Mammary epithelial cell (primary cell): Measurements from ENCODE around the gene SCCPDH.

Source experiments
- EZH2 ChIP-seq: IDR thresholded peaks from 2 replicates; pipeline ENCODE4 v1.6.1; 2012; ENCODE audit warnings: low read length, inconsistent platforms, borderline replicate concordance
- TF ChIP-seq, protein P1 (sequence below), 2 donors: IDR thresholded peaks in 1 of 2; conservative IDR thresholded peaks in 1 of 2; 2 replicates each; pipeline ENCODE4 v1.5.1; 2011 to 2012; ENCODE audit warnings: inconsistent platforms in 2 of 2, low read length in 2 of 2, mild to moderate bottlenecking in 2 of 2, control low read depth in 1 of 2, low read depth in 1 of 2; ENCODE audit not compliant: insufficient read depth in 1 of 2; ENCODE audit errors: extremely low read depth in 1 of 2

DNA sequence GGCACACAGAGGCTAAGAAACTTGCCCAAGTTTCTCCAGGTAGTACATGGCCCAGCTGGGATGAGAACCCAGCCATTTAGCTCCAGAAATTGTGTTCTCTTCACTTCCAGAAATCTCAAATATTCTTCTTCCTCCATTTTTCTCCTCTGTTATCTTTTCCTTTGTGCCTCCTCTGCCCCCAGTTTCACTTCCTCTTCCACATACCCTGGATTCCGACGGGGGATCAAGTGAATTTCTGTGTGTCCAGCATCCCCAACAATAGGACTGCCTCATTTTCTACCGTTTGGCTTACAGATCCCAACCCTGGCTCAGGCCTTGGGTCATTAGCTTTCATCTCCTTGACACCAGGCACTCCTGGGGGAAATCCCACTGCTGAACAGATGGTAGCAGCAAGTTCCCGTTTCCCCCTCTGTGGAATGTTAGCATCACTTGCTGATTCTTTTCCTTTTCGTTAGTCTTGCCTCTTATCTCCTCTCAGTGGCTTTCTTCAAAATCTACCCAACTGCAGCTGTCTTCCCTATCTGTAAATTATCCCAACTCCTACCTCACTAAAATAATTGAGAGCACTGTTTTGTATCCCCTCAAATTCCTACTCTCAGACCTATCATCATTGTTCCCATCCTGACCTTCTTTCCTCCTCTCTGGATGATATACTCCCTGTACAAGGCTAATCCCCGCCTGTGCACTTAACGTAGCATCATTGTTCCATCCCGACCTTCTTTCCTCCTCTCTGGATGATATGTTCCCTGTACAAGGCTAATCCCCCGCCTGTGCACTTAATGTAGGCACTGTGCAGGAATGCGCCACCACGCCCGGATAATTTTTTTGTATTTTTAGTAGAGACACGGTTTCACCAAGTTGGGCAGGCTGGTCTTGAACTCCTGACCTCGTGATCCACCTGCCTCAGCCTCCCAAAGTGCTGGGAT lies 36.5 kb downstream of the SCCPDH start:
- TF ChIP-seq, protein P1, sequence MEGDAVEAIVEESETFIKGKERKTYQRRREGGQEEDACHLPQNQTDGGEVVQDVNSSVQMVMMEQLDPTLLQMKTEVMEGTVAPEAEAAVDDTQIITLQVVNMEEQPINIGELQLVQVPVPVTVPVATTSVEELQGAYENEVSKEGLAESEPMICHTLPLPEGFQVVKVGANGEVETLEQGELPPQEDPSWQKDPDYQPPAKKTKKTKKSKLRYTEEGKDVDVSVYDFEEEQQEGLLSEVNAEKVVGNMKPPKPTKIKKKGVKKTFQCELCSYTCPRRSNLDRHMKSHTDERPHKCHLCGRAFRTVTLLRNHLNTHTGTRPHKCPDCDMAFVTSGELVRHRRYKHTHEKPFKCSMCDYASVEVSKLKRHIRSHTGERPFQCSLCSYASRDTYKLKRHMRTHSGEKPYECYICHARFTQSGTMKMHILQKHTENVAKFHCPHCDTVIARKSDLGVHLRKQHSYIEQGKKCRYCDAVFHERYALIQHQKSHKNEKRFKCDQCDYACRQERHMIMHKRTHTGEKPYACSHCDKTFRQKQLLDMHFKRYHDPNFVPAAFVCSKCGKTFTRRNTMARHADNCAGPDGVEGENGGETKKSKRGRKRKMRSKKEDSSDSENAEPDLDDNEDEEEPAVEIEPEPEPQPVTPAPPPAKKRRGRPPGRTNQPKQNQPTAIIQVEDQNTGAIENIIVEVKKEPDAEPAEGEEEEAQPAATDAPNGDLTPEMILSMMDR (conservative IDR thresholded peaks at IDR 0.05 in 1 of 2, IDR thresholded peaks at IDR 0.05 in 1 of 2; ENCODE audit: extremely low read depth in 1 of 2, insufficient read depth in 1 of 2, low read depth in 1 of 2, low read length in 2 of 2), result no peak
- TF ChIP-seq EZH2, result no peak
